Sigmoid colon (tissue), 7 donors: Measurements from ENCODE around the gene KCNJ5. TPM values are rescaled to one million over a fixed set of nuclear protein-coding genes. Genes with fewer than 3 reads are reported as not detected.
"Not testable (repeated sequence)": the region's sequence is repeated elsewhere in the genome, so short reads cannot be mapped to it uniquely, and the experiment has no call there.

Experiments used
- DNase-seq: peaks from one replicate; pipeline ENCODE4 v3.0.0-alpha.2; 2019
- H3K27ac ChIP-seq, 4 donors: fragments of 200-600 bp; sonication (generic); one replicate each; pipeline ENCODE4 v1.5.1; 2016 to 2019; ENCODE audit warnings: mild to moderate bottlenecking in 1 of 4
- H3K27me3 ChIP-seq, 3 donors: fragments of 200-600 bp; sonication (generic); one replicate each; pipeline ENCODE4 v1.5.1; 2019; ENCODE audit warnings: mild to moderate bottlenecking in 1 of 3
- H3K36me3 ChIP-seq, 4 donors: fragments of 200-600 bp; sonication (generic); one replicate each; pipeline ENCODE4 v1.5.1; 2016 to 2019
- H3K4me1 ChIP-seq, 4 donors: fragments of 200-600 bp; sonication (generic); one replicate each; pipeline ENCODE4 v1.5.1; 2017 to 2019
- H3K4me3 ChIP-seq, 4 donors: fragments of 200-600 bp; sonication (generic); one replicate each; pipeline ENCODE4 v1.5.1; 2017 to 2019; ENCODE audit warnings: mild to moderate bottlenecking in 2 of 4, moderate library complexity in 1 of 4
- H3K9me3 ChIP-seq, 4 donors: fragments of 200-600 bp in 3 of 4; sonication (generic) in 3 of 4; one replicate each; pipeline versions ENCODE4 v1.5.1 to v1.6.1; 2013 to 2019
- CTCF ChIP-seq, 4 experiments: fragments of 450-650 bp in 3 of 4; fragments of 200-600 bp in 1 of 4; IDR thresholded peaks; one replicate each; pipeline ENCODE4 v1.5.1; 2016 to 2019; ENCODE audit warnings: antibody characterized with exemption in 4 of 4, mild to moderate bottlenecking in 3 of 4, moderate library complexity in 2 of 4
- EP300 ChIP-seq, 4 donors: sonication (generic); formaldehyde crosslinking; IDR thresholded peaks; one replicate each; pipeline ENCODE4 v1.6.1; 2017; ENCODE audit warnings: antibody characterized with exemption in 4 of 4
- POLR2A ChIP-seq, 2 donors: fragments of 450-650 bp; IDR thresholded peaks; one replicate each; pipeline ENCODE4 v1.6.1; 2016; ENCODE audit warnings: antibody characterized with exemption in 2 of 2, mild to moderate bottlenecking in 2 of 2, moderate library complexity in 2 of 2
- POLR2AphosphoS5 ChIP-seq, 4 donors: sonication (generic); formaldehyde crosslinking; IDR thresholded peaks; one replicate each; pipeline ENCODE4 v1.6.1; 2017; ENCODE audit warnings: antibody characterized with exemption in 4 of 4
- WGBS, 2 donors: extraction: QIAGEN DNeasy Blood & Tissue Kit; methylation state at CpG; one replicate each; pipeline ENCODE4 v1.1.7; 2013; 5-methylcytosine and 5-hydroxymethylcytosine counted together
- intact Hi-C: fragments of 100-400 bp; cut with DNase I; formaldehyde crosslinking; loops from one replicate; pipeline ENCODE4 v1.15.1; 2023
- polyA plus RNA-seq, 3 donors: library from polyadenylated mRNA; stranded (reverse); fragments of 200-250 nt; gene quantifications; one replicate each; pipeline ENCODE4 v1.2.3, GENCODE V29; 2013
- total RNA-seq, 4 donors: library from RNA; depleted of rRNA; stranded (reverse); fragments of >200 nt; gene quantifications; one replicate each; pipeline ENCODE4 v1.1.0, GENCODE V29; 2016
- donor health status: healthy with polysubstance abuse.
- donor health status: Bipolar disorder and iron deficiency.
- donor health status: healthy.

Gene KCNJ5
- total and polyA plus RNA-seq, 7 donors: 0.58 to 4.7 (median 2.0) TPM; not detected in 1

- Histone ChIP-seq H3K9me3 (no peaks in the 10 kb centered on the region), H3K27me3 (peaks cover 0 to 4% (median 0%) of the 10 kb centered on the region in 3 donors), H3K27ac (no peak overlapping the region), H3K4me3 (no peak overlapping the region), H3K4me1 (no peaks in the 10 kb centered on the region), H3K36me3 (no peaks in the 10 kb centered on the region)
- TF ChIP-seq POLR2AphosphoS5 (IDR thresholded peaks at IDR 0.05) (no peak), CTCF (IDR thresholded peaks at IDR 0.05) (no peak), POLR2A (IDR thresholded peaks at IDR 0.05) (no peak), EP300 (IDR thresholded peaks at IDR 0.05) (no peak)
- DNase-seq: no peak
- intact Hi-C loops: no loop called here
- WGBS, 2 donors: 75 to 77% methylated on average over 2 of the region's 2 CpGs
Measured at GRCh38 chr11:128916681-128917080, 25.5 kb downstream of the KCNJ5 start.

- no peak overlapping the region for H3K27ac ChIP-seq
- intact Hi-C loops: no loop called here
- no peaks in the 10 kb centered on the region for H3K27me3 ChIP-seq
- 48 to 64% methylated on average over 5 of the region's 5 CpGs for WGBS, 2 donors
- H3K36me3 ChIP-seq: no peaks in the 10 kb centered on the region
- H3K9me3 ChIP-seq: no peaks in the 10 kb centered on the region
- H3K4me3 ChIP-seq: no peak overlapping the region
- no peak for TF ChIP-seq POLR2AphosphoS5 (IDR thresholded peaks at IDR 0.05)
- TF ChIP-seq CTCF (IDR thresholded peaks at IDR 0.05): no peak
- TF ChIP-seq EP300 (IDR thresholded peaks at IDR 0.05): no peak
- TF ChIP-seq POLR2A (IDR thresholded peaks at IDR 0.05): no peak
- no peaks in the 10 kb centered on the region for H3K4me1 ChIP-seq
- DNase-seq: no peak
Measured at GRCh38 chr11:128917144-128917724, 26.1 kb downstream of the KCNJ5 start.

GRCh38 chr11:128919216-128919615 lies 28.1 kb downstream of the KCNJ5 start:
- 74 to 88% methylated on average over 5 of the region's 5 CpGs for WGBS, 2 donors
- intact Hi-C loops: no loop called here
- Histone ChIP-seq H3K9me3 (no peaks in the 10 kb centered on the region), H3K4me1 (no peaks in the 10 kb centered on the region), H3K27ac (no peak overlapping the region), H3K4me3 (no peak overlapping the region), H3K27me3 (no peaks in the 10 kb centered on the region), H3K36me3 (no peaks in the 10 kb centered on the region)
- no peak for DNase-seq
- TF ChIP-seq POLR2AphosphoS5 (IDR thresholded peaks at IDR 0.05) (no peak), POLR2A (IDR thresholded peaks at IDR 0.05) (no peak), EP300 (IDR thresholded peaks at IDR 0.05) (no peak), CTCF (IDR thresholded peaks at IDR 0.05) (no peak)

GRCh38 chr11:128919635-128920034 lies 28.5 kb downstream of the KCNJ5 start:
- H3K27ac ChIP-seq, intact Hi-C loops, H3K27me3 ChIP-seq, H3K9me3 ChIP-seq, H3K36me3 ChIP-seq, H3K4me1 ChIP-seq, DNase-seq, H3K4me3 ChIP-seq: not testable (repeated sequence)
- WGBS, 2 donors: 78 to 84% methylated on average over 7 of the region's 7 CpGs

GRCh38 chr11:128920666-128921065 lies 29.5 kb downstream of the KCNJ5 start:
- TF ChIP-seq POLR2AphosphoS5 (IDR thresholded peaks at IDR 0.05) (no peak), POLR2A (IDR thresholded peaks at IDR 0.05) (no peak), CTCF (IDR thresholded peaks at IDR 0.05) (no peak), EP300 (IDR thresholded peaks at IDR 0.05) (no peak)
- no peak for DNase-seq
- Histone ChIP-seq H3K27ac (no peak overlapping the region), H3K36me3 (no peaks in the 10 kb centered on the region), H3K4me3 (no peak overlapping the region), H3K9me3 (no peaks in the 10 kb centered on the region), H3K27me3 (no peaks in the 10 kb centered on the region), H3K4me1 (no peaks in the 10 kb centered on the region)
- intact Hi-C loops: no loop called here
- WGBS, 2 donors: 88 to 94% methylated on average over 15 of the region's 15 CpGs
